ENCODE measurements around the gene TUBB6. TPM values are rescaled to one million over a fixed set of nuclear protein-coding genes. Genes with fewer than 3 reads are reported as not detected.
A peak's percentile ranks its signal among the peaks of the same experiment; 100 is the strongest.

Gene TUBB6
- 100 to 1,000 TPM; 245 to 506 (median 331) TPM for total RNA-seq

DNA sequence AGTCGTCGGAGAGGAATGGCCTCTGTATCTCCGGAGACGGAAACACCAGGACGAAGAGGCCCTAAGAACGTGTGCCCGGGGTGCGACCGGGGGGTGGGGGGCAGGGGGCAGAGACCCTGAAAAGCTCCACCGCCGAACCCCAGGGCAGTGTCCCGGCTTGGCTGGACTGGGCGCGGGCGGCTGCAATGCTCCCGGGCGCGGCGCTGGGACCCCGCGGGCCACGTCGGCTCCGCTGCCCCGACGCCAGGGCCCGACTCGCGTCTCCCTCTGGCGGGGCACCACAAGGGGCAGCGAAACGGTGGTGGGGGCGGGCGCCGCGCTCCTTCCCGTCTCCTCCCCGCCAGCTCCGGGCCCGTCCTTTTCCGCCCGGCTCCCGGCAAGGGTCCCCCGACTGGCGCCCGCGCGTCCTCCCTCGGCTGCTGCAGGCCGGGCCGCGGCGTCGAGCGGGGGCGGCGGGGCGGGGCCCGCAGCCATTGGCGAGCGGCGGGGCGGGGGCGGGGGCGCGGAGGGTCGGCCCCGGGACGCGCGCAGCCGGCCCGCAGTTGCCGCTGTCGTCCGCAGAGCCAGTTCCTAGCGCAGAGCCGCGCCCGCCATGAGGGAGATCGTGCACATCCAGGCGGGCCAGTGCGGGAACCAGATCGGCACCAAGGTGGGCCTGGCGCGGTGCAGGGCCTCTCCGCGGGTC lies at the start of gene TUBB6:
TSS of gene TUBB6 (plus strand) at position 541 of the 685 bp plus-strand sequence. CDS start at position 593, 52 bp downstream.
- 0 to 11% methylated on average over 8 to 39 of the region's 88 CpGs for WGBS, 2 donors
- DNase-seq (ENCODE audit: low spot score in 2 of 2) = peak; percentile 37 to 49
- peaks cover 0 to 8% (median 4%) of the 10 kb centered on the region in 4 donors for H3K9me3 ChIP-seq
- peak within 1 kb of the TSS; percentile 69 to 95 (median 80) for H3K4me3 ChIP-seq
- H3K27ac ChIP-seq = peak within 1 kb of the TSS; percentile 92 to 99 (median 96)
- H3K36me3 ChIP-seq = peaks cover 0 to 29% (median 4%) of the 10 kb centered on the region in 3 donors
- TF ChIP-seq EP300 (IDR thresholded peaks at IDR 0.05) (no peak), POLR2A (IDR thresholded peaks at IDR 0.05) (peak; percentile 41 to 65), CTCF (IDR thresholded peaks at IDR 0.05) (peak in 1 of 5 experiments; percentile 29)
- H3K27me3 ChIP-seq = no peaks in the 10 kb centered on the region
- H3K4me1 ChIP-seq = peaks cover 0 to 36% (median 15%) of the 10 kb centered on the region in 4 donors

GRCh38 chr18:12258719-12259705 lies 49.0 kb upstream of the TUBB6 start:
- Histone ChIP-seq H3K36me3 (no peaks in the 10 kb centered on the region), H3K4me3 (no peak overlapping the region), H3K27me3 (peaks cover 0 to 19% of the 10 kb centered on the region in 2 donors), H3K27ac (no peak overlapping the region), H3K9me3 (no peaks in the 10 kb centered on the region), H3K4me1 (peaks cover 0 to 18% (median 7%) of the 10 kb centered on the region in 4 donors)
- no peak for DNase-seq (ENCODE audit: low spot score in 2 of 2)
- TF ChIP-seq CTCF (IDR thresholded peaks at IDR 0.05) = no peak
- no peak for TF ChIP-seq EP300 (IDR thresholded peaks at IDR 0.05)
- TF ChIP-seq POLR2A (IDR thresholded peaks at IDR 0.05) = no peak
- WGBS, 2 donors = 77 to 82% methylated on average over 23 to 29 of the region's 29 CpGs

DNA sequence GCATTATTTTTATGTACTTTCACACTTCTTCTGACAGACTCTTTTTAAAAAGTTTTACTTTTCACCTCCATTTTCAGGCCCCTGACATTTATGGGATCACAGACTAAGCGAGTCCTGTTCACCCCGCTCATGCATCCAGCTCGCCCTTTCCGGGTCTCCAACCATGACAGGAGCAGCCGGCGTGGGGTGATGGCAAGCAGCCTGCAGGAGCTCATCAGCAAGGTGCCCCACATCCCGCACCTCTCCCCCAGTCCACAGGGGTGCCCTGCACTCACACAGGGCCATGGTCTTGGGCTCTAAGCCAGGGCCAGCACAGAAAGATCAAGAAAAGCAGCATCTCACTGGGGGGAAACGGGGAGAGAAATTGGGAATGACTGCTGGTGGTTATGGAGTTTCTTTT lies 45.3 kb upstream of the TUBB6 start:
- DNase-seq (ENCODE audit: low spot score in 2 of 2) = no peak
- Histone ChIP-seq H3K27me3 (no peaks in the 10 kb centered on the region), H3K4me1 (no peaks in the 10 kb centered on the region), H3K36me3 (no peaks in the 10 kb centered on the region), H3K4me3 (no peak overlapping the region), H3K9me3 (no peaks in the 10 kb centered on the region), H3K27ac (no peak overlapping the region)
- 79 to 81% methylated on average over 8 of the region's 8 CpGs for WGBS, 2 donors
- TF ChIP-seq POLR2A (IDR thresholded peaks at IDR 0.05) (no peak), EP300 (IDR thresholded peaks at IDR 0.05) (no peak), CTCF (IDR thresholded peaks at IDR 0.05) (no peak)

GRCh38 chr18:12264864-12265263 lies 43.2 kb upstream of the TUBB6 start:
- no peaks in the 10 kb centered on the region for H3K4me1 ChIP-seq
- no peak for TF ChIP-seq CTCF (IDR thresholded peaks at IDR 0.05)
- no peak for TF ChIP-seq POLR2A (IDR thresholded peaks at IDR 0.05)
- TF ChIP-seq EP300 (IDR thresholded peaks at IDR 0.05) = no peak
- no peaks in the 10 kb centered on the region for H3K36me3 ChIP-seq
- no peaks in the 10 kb centered on the region for H3K9me3 ChIP-seq
- H3K4me3 ChIP-seq = no peak overlapping the region
- no peak overlapping the region for H3K27ac ChIP-seq
- DNase-seq (ENCODE audit: low spot score in 2 of 2) = no peak
- no peaks in the 10 kb centered on the region for H3K27me3 ChIP-seq
- 70 to 80% methylated on average over 2 of the region's 2 CpGs for WGBS, 2 donors
